Kidney (tissue), 14 donors: Measurements from ENCODE around the gene CRIP1. TPM values are rescaled to one million over a fixed set of nuclear protein-coding genes. Genes with fewer than 3 reads are reported as not detected.

Source experiments
- DNase-seq, 5 donors: peaks; one replicate each; pipeline ENCODE4 v3.0.0-alpha.2; 2013 to 2020
- FAIRE-seq: peaks from 2 replicates; lab custom pipeline; 2012; peaks lifted over from hg19 to GRCh38; lab: Jason Lieb, UNC
- H3K27ac ChIP-seq, 2 donors: one replicate each; pipeline ENCODE4 v1.7.0; 2013; ENCODE audit warnings: low read depth in 2 of 2, low read length in 2 of 2, inconsistent platforms in 1 of 2
- H3K27me3 ChIP-seq: one replicate; pipeline ENCODE4 v1.7.1; 2013; ENCODE audit warnings: low read length, inconsistent platforms; ENCODE audit not compliant: control insufficient read depth, insufficient read depth
- H3K36me3 ChIP-seq, 3 donors: one replicate each; pipeline versions ENCODE4 v1.7.0 to v1.7.1; 2013; ENCODE audit warnings: low read length in 3 of 3, control low read depth in 1 of 3, inconsistent platforms in 1 of 3; ENCODE audit not compliant: insufficient read depth in 3 of 3, control insufficient read depth in 2 of 3
- H3K4me1 ChIP-seq, 3 donors: one replicate each; pipeline versions ENCODE4 v1.7.0 to v1.7.1; 2013; ENCODE audit warnings: low read length in 3 of 3, inconsistent platforms in 1 of 3, low read depth in 1 of 3; ENCODE audit not compliant: control insufficient read depth in 2 of 3, insufficient read depth in 2 of 3
- H3K4me3 ChIP-seq, 3 donors: one replicate each; pipeline versions ENCODE4 v1.7.0 to v1.8.1; 2013; ENCODE audit warnings: low read length in 3 of 3, control low read depth in 1 of 3, inconsistent platforms in 1 of 3
- H3K9ac ChIP-seq, 3 donors: one replicate each; pipeline versions ENCODE4 v1.7.0 to v1.7.1; 2013; ENCODE audit warnings: low read length in 3 of 3, control low read depth in 1 of 3, inconsistent platforms in 1 of 3
- H3K9me3 ChIP-seq, 3 donors: one replicate each; pipeline versions ENCODE4 v1.7.0 to v1.7.1; 2013; ENCODE audit warnings: low read length in 3 of 3, control low read depth in 1 of 3, inconsistent platforms in 1 of 3; ENCODE audit not compliant: control insufficient read depth in 2 of 3, insufficient read depth in 1 of 3
- intact Hi-C: fragments of 100-400 bp; cut with DNase I; formaldehyde crosslinking; loops from one replicate; pipeline ENCODE4 v1.11.1; 2022
- polyA plus RNA-seq: library from polyadenylated mRNA; stranded (reverse); fragments of 350-450 nt; fragmentation: Illumina TruSeq; extraction: RNeasy Lipid Tissue Mini Kit (QIAGEN cat#74804); gene quantifications from one replicate; pipeline ENCODE4 v1.2.3, GENCODE V29; 2014; ENCODE audit warnings: low read depth, low replicate concordance; ENCODE audit not compliant: insufficient read depth
- total RNA-seq: library from RNA; stranded (reverse); fragmentation: NEBNext Ultra II Directional; extraction: Animal tissue kit (Norgen Biotek cat#: 25700); gene quantifications from one replicate; pipeline ENCODE4 v1.2.1, GENCODE V29; 2021
- TF ChIP-seq, protein P1 (sequence below): IDR thresholded peaks from 3 replicates; pipeline ENCODE4 v1.5.1; 2012; ENCODE audit warnings: mild to moderate bottlenecking, moderate library complexity, borderline replicate concordance; ENCODE audit not compliant: insufficient read depth; ENCODE audit errors: extremely low read depth
- donor health status: control.
- donor health status: control.
- donor health status: control.
- donor health status: control.
- donor health status: control.
- donor health status: DM: yes; HTN: yes; CAD: no.
- donor health status: Normal renal cell carcinoma (clear cell type).

The CRIP1 gene
- total and polyA plus RNA-seq, 2 donors from 2014 or later = 272 to 381 TPM

GRCh38 chr14:105490267-105490571, 3.5 kb downstream of the CRIP1 start:
- Histone ChIP-seq H3K36me3 (no peaks in the 10 kb centered on the region), H3K4me3 (peak overlapping the region in 2 of 3 donors; percentile 10 to 55), H3K9ac (peak overlapping the region in 1 of 3 donors; percentile 51), H3K9me3 (no peaks in the 10 kb centered on the region), H3K27me3 (no peaks in the 10 kb centered on the region), H3K27ac (peak overlapping the region; percentile 66 to 80), H3K4me1 (peaks cover 0 to 10% (median 4%) of the 10 kb centered on the region in 3 donors)
- intact Hi-C loops = no loop called here
- no peak for FAIRE-seq
- TF ChIP-seq, protein P1, sequence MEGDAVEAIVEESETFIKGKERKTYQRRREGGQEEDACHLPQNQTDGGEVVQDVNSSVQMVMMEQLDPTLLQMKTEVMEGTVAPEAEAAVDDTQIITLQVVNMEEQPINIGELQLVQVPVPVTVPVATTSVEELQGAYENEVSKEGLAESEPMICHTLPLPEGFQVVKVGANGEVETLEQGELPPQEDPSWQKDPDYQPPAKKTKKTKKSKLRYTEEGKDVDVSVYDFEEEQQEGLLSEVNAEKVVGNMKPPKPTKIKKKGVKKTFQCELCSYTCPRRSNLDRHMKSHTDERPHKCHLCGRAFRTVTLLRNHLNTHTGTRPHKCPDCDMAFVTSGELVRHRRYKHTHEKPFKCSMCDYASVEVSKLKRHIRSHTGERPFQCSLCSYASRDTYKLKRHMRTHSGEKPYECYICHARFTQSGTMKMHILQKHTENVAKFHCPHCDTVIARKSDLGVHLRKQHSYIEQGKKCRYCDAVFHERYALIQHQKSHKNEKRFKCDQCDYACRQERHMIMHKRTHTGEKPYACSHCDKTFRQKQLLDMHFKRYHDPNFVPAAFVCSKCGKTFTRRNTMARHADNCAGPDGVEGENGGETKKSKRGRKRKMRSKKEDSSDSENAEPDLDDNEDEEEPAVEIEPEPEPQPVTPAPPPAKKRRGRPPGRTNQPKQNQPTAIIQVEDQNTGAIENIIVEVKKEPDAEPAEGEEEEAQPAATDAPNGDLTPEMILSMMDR = no peak
- peak in 1 of 5 donors; percentile 93 for DNase-seq

GRCh38 chr14:105490572-105491365, 4.1 kb downstream of the CRIP1 start, which contains the start of gene TEDC1:
Gene TEDC1 (plus strand): TSS chr14:105491246. CDS start chr14:105491376, 130 bp downstream.
- H3K36me3 ChIP-seq = no peaks in the 10 kb centered on the region
- peak within 1 kb of the TSS; percentile 10 to 55 (median 30) for H3K4me3 ChIP-seq
- H3K9me3 ChIP-seq = no peaks in the 10 kb centered on the region
- no peaks in the 10 kb centered on the region for H3K27me3 ChIP-seq
- peak within 1 kb of the TSS; percentile 66 to 80 for H3K27ac ChIP-seq
- peak; percentile 99 for FAIRE-seq
- peaks cover 0 to 9% (median 4%) of the 10 kb centered on the region in 3 donors for H3K4me1 ChIP-seq
- H3K9ac ChIP-seq = peak within 1 kb of the TSS in 1 of 3 donors; percentile 51
- intact Hi-C loops = no loop called here
- DNase-seq = peak; percentile 100
- TF ChIP-seq, protein P1 = peak; percentile 91

DNA sequence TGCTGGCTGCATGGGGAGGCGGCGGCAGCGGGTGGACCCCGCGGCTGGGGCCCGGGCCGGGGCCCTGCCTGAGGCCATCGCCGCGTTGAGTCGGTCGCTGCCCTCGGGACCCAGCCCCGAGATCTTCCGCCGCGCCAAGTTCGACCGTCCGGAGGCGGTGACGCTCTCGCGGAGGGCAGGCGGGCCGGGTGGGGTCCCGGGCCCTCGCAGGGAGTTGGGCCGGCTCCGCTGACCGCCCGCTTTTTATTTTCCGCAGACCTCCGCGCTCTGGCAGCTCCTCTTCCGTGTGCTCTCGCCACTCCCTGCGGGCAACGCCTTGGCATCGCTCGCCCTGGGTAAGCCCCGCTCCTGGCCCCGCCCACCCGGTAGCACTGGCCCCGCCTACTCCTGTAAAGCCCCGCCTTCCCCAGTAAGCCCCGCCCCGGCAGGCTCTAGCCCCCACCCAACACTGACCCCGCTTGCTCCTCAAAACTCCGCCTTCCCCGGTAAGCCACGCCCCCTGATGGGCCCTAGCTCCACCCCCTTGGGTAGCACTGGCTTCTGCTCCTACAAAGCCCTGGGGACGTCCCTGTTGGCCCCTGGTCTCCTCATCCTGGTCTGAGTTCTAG, 4.8 kb downstream of the CRIP1 start:
- Histone ChIP-seq H3K4me1 (peaks cover 0 to 3% (median 0%) of the 10 kb centered on the region in 3 donors), H3K9me3 (no peaks in the 10 kb centered on the region), H3K4me3 (peak overlapping the region; percentile 7 to 55 (median 30)), H3K27me3 (no peaks in the 10 kb centered on the region), H3K36me3 (no peaks in the 10 kb centered on the region), H3K27ac (peak overlapping the region in 1 of 2 donors; percentile 11), H3K9ac (no peak overlapping the region)
- peak; percentile 52 to 95 (median 69) for DNase-seq
- TF ChIP-seq, protein P1 = no peak
- no peak for FAIRE-seq
- intact Hi-C loops = no loop called here
